Gastroesophageal sphincter (tissue), 4 donors: ENCODE measurements around the gene PPP2R5D. TPM values are rescaled to one million over a fixed set of nuclear protein-coding genes. Genes with fewer than 3 reads are reported as not detected.
A peak's percentile ranks its signal among the peaks of the same experiment; 100 is the strongest.

Experiments
- ATAC-seq: fragments of 150-250 bp; one replicate; pipeline ENCODE4 v1.9.1; 2016; ENCODE audit warnings: mild to moderate bottlenecking, moderate library complexity
- H3K27ac ChIP-seq, 4 donors: fragments of 200-600 bp; sonication (generic) in 3 of 4; 1 replicate in 3 of 4; 2 replicates in 1 of 4; pipeline ENCODE4 v1.5.1; 2016 to 2019
- H3K27me3 ChIP-seq: fragments of 200-600 bp; sonication (generic); one replicate; pipeline ENCODE4 v1.5.1; 2019
- H3K36me3 ChIP-seq, 2 donors: fragments of 200-600 bp; sonication (generic); one replicate each; pipeline ENCODE4 v1.5.1; 2019; ENCODE audit warnings: control low read depth in 1 of 2
- H3K4me1 ChIP-seq, 3 donors: fragments of 200-600 bp; sonication (generic); 1 replicate in 2 of 3; 2 replicates in 1 of 3; pipeline ENCODE4 v1.5.1; 2016 to 2019; ENCODE audit warnings: control low read depth in 2 of 3
- H3K4me3 ChIP-seq, 2 donors: fragments of 200-600 bp; sonication (generic); one replicate each; pipeline ENCODE4 v1.5.1; 2019; ENCODE audit warnings: mild to moderate bottlenecking in 1 of 2, moderate library complexity in 1 of 2
- H3K9me3 ChIP-seq, 3 donors: fragments of 200-600 bp; sonication (generic); one replicate each; pipeline ENCODE4 v1.5.1; 2017 to 2019; ENCODE audit warnings: control low read depth in 2 of 3
- EP300 ChIP-seq: sonication (generic); formaldehyde crosslinking; IDR thresholded peaks from one replicate; pipeline ENCODE4 v1.6.1; 2017; ENCODE audit warnings: antibody characterized with exemption, mild to moderate bottlenecking
- POLR2A ChIP-seq, 2 donors: fragments of 450-650 bp; IDR thresholded peaks; one replicate each; pipeline ENCODE4 v1.6.1; 2017; ENCODE audit warnings: antibody characterized with exemption in 2 of 2, mild to moderate bottlenecking in 2 of 2, moderate library complexity in 1 of 2
- POLR2AphosphoS5 ChIP-seq: sonication (generic); formaldehyde crosslinking; IDR thresholded peaks from one replicate; pipeline ENCODE4 v1.6.1; 2017; ENCODE audit warnings: antibody characterized with exemption
- WGBS, 2 donors: methylation state at CpG; one replicate each; pipeline ENCODE4 v1.1.5; 2018; ENCODE audit warnings: low coverage in 1 of 2; 5-methylcytosine and 5-hydroxymethylcytosine counted together
- total RNA-seq, 4 donors: library from RNA; depleted of rRNA; stranded (reverse); fragments of >200 nt; gene quantifications; one replicate each; pipeline ENCODE4 v1.1.0, GENCODE V29; 2016
- TF ChIP-seq, protein P1 (sequence below), 4 experiments: fragments of 200-600 bp in 2 of 4; fragments of 450-650 bp in 2 of 4; sonication (generic) in 1 of 4; IDR thresholded peaks; one replicate each; pipeline ENCODE4 v1.5.1; 2017 to 2019; ENCODE audit warnings: antibody characterized with exemption in 4 of 4, mild to moderate bottlenecking in 2 of 4, moderate library complexity in 2 of 4

The PPP2R5D gene
- total RNA-seq, 4 donors from 2014 or later, result 30.0 to 45.1 (median 36.3) TPM

GRCh38 chr6:43012364-43012763 lies 28.0 kb downstream of the PPP2R5D start:
- WGBS, 2 donors, result 51 to 60% methylated on average over 2 to 4 of the region's 6 CpGs
- Histone ChIP-seq H3K27ac (peak overlapping the region in 1 of 4 donors; percentile 88), H3K36me3 (peaks cover 0 to 58% of the 10 kb centered on the region in 2 donors), H3K4me3 (no peak overlapping the region), H3K9me3 (no peaks in the 10 kb centered on the region), H3K27me3 (no peaks in the 10 kb centered on the region), H3K4me1 (peaks cover 0 to 51% (median 32%) of the 10 kb centered on the region in 3 donors)
- no peak for TF ChIP-seq POLR2AphosphoS5
- TF ChIP-seq, protein P1, sequence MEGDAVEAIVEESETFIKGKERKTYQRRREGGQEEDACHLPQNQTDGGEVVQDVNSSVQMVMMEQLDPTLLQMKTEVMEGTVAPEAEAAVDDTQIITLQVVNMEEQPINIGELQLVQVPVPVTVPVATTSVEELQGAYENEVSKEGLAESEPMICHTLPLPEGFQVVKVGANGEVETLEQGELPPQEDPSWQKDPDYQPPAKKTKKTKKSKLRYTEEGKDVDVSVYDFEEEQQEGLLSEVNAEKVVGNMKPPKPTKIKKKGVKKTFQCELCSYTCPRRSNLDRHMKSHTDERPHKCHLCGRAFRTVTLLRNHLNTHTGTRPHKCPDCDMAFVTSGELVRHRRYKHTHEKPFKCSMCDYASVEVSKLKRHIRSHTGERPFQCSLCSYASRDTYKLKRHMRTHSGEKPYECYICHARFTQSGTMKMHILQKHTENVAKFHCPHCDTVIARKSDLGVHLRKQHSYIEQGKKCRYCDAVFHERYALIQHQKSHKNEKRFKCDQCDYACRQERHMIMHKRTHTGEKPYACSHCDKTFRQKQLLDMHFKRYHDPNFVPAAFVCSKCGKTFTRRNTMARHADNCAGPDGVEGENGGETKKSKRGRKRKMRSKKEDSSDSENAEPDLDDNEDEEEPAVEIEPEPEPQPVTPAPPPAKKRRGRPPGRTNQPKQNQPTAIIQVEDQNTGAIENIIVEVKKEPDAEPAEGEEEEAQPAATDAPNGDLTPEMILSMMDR (IDR thresholded peaks at IDR 0.05), result no peak
- TF ChIP-seq POLR2A (IDR thresholded peaks at IDR 0.05), result no peak
- no peak for TF ChIP-seq EP300
- no peak for ATAC-seq

GRCh38 chr6:43013097-43013842 lies 28.9 kb downstream of the PPP2R5D start:
- H3K36me3 ChIP-seq, result peaks cover 0 to 58% of the 10 kb centered on the region in 2 donors
- no peaks in the 10 kb centered on the region for H3K27me3 ChIP-seq
- H3K9me3 ChIP-seq, result no peaks in the 10 kb centered on the region
- peak overlapping the region; percentile 63 to 83 for H3K4me3 ChIP-seq
- no peak for ATAC-seq
- no peak for TF ChIP-seq POLR2AphosphoS5
- TF ChIP-seq, protein P1 (IDR thresholded peaks at IDR 0.05), result no peak
- no peak for TF ChIP-seq POLR2A (IDR thresholded peaks at IDR 0.05)
- no peak for TF ChIP-seq EP300
- WGBS, 2 donors, result 0 to 4% methylated on average over 1 to 8 of the region's 25 CpGs
- peaks cover 0 to 60% (median 34%) of the 10 kb centered on the region in 3 donors for H3K4me1 ChIP-seq
- peak overlapping the region; percentile 39 to 88 (median 87) for H3K27ac ChIP-seq

DNA sequence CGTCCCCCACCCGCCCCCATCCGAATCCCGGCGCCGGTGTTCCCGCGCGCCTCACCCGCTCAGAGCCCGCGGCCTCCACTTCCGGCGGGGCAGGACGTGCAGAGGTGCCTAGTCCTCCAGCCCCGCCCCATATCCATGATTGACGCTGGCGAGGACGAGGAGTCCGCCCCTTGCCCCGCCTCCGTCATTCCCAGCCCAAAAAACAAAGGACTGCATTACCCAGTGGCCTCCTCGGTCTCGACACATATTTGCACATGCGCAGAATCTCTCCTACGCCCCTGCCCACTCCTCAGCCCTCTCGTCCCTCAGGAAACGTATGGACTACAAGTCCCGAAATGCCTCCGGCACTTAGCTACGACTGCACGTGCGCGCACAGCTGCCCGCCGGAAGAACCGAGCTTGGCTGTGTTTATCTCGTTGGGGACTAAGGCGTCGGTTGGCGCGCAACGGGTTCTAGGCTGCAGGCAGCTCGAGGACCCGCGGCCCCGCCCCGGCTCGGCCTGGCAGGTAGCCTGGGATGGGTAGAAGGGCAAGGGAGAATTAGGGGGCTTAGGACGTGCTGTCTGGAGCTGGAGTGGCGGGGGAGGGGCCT lies 29.6 kb downstream of the PPP2R5D start, which contains the start of the genes KLHDC3 and MEA1:
KLHDC3 (plus strand) TSS at position 407 of the 591 bp plus-strand sequence. CDS start 2,944 bp downstream, outside the sequence.
MEA1 (minus strand) TSS at position 104 of the 591 bp plus-strand sequence. CDS start 133 bp downstream, outside the sequence.
- H3K36me3 ChIP-seq, result peaks cover 0 to 58% of the 10 kb centered on the region in 2 donors
- ATAC-seq, result peak; percentile 99
- H3K9me3 ChIP-seq, result no peaks in the 10 kb centered on the region
- peak within 1 kb of the TSS; percentile 57 to 88 (median 87) for H3K27ac ChIP-seq
- no peaks in the 10 kb centered on the region for H3K27me3 ChIP-seq
- H3K4me3 ChIP-seq, result peak within 1 kb of the TSS; percentile 63 to 83
- peak in 1 of 2 donors; percentile 34 for TF ChIP-seq POLR2A (IDR thresholded peaks at IDR 0.05)
- TF ChIP-seq, protein P1 (IDR thresholded peaks at IDR 0.05), result no peak
- TF ChIP-seq POLR2AphosphoS5, result peak; percentile 70
- TF ChIP-seq EP300, result no peak
- 0% methylated on average over 3 of the region's 51 CpGs; no CpG with 5 or more reads in 1 of the 2 donors for WGBS, 2 donors
- peaks cover 0 to 60% (median 34%) of the 10 kb centered on the region in 3 donors for H3K4me1 ChIP-seq

GRCh38 chr6:43014434-43014909 lies 30.1 kb downstream of the PPP2R5D start:
- Histone ChIP-seq H3K4me1 (peaks cover 0 to 60% (median 34%) of the 10 kb centered on the region in 3 donors), H3K9me3 (no peaks in the 10 kb centered on the region), H3K4me3 (peak overlapping the region; percentile 57 to 83), H3K36me3 (peaks cover 0 to 58% of the 10 kb centered on the region in 2 donors), H3K27ac (peak overlapping the region; percentile 57 to 88 (median 84)), H3K27me3 (no peaks in the 10 kb centered on the region)
- no peak for ATAC-seq
- WGBS, 2 donors, result 0 to 2% methylated on average over 7 of the region's 7 CpGs
- TF ChIP-seq EP300, result no peak
- TF ChIP-seq, protein P1 (IDR thresholded peaks at IDR 0.05), result no peak
- no peak for TF ChIP-seq POLR2AphosphoS5
- no peak for TF ChIP-seq POLR2A (IDR thresholded peaks at IDR 0.05)
